ENCODE measurements around the gene FGGY.
"Not testable (repeated sequence)": the region's sequence is repeated elsewhere in the genome, so short reads cannot be mapped to it uniquely, and the experiment has no call there.

The FGGY gene

DNA sequence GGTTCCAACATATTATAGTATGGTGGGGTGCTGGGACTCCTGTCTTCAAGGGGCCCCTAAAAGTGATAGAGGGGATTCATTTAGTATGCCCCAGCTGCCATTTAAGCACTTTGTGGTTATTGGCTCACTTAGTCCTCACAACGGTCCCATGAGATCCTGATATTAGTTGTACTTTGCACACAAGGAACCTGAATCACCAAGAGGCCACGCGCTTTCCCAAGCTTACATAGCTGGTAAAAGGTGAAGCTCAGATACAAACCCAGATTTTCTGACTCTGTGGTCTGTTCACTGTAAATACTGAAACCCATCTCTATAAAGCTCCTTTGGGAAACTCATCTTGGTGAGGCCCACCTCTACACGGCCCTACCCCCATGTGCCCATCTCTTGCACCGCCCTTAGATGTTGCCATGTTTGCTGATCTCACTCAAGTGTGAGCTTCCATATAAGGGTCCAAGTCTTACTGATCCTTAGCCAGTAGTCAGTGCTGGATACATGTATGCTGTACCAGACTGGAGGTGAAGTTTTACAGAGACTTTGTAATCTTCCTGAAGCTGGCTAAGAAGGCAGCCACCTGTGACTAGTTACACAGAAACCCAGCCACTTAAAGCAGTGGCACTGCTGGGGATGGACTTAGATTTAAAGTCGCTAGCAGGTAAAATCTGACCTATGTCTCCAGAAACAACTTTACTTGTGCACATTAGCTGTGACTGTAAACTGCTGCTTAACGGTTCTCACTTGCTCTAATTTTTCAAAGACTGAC, 393.5 kb downstream of the FGGY start:
- no peak for DNase-seq

DNA sequence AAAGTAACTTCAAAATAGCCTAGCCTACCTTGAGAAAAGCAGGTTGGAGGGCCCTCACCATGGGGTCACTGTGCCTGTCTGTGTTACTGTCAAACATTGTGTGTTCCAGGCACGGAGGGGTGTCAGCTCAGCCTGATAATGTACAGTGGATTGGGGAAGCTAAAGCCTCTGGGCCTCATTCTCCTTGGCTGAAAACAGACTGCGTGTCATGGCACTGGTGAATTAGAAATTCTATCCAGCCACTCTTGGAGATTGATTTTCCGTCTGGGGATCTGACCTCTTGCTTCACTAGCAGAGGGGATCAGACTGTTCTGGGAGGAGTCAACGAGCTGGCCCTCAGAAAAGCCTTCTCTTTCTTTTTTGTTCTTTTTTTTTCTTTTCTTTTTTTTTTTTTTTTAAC, 394.4 kb downstream of the FGGY start:
- no peak for DNase-seq

DNA sequence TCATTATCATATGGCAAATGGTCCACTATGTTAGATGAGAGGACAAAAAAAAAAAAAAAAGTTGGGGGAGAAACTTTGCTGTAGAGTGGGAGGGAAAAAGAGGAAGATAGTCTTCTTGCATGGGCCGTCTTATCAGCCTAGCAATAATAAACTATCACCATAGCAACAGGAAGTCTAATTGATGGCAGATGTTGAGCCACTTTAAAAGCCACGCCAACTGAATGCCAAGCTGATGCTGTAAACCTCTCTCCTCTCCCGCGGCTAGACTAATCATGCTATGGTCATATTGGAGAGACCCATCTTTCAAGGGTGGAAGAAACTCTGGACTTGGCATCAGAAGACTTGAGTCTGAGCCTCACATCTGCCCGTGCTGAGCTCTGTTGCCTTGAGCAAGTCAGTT, 395.7 kb downstream of the FGGY start:
- DNase-seq = peak; percentile 46

DNA sequence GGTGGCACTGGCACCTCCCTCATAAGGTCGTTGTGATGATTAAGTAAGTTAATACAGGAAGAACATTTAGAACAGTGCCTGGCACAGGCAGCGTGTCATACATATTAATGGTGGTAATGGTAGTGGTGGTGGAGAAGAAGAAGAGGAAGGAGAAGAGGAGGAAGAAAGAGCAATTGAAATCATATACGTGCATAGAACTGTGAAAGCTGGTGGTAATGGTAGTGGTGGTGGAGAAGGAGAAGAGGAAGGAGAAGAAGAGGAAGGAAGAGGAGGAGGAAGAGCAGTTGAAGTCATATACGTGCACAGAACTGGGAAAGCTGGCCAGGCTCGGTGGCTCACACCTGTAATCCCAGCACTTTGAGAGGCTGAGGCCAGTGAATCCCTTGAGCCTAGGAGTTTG, 396.5 kb downstream of the FGGY start:
- no peak for DNase-seq

DNA sequence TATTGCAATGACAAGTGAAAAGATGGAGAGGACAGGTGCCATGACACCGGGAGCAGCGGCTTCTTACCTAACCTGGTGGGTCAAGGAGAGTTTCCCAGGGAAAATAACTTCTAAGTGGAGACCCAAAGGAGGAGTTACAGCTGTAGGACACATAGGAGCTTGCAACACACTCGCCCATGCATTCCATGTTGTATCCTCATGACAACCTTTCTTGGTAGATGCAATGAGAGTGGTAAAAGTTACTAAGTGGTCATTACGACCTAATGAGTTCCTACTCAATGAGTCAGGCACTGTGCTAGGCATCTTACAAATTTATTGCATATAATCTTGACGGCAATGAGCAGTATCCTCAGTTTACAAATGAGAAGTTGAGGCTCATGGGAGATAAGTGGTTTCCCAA, 398.4 kb downstream of the FGGY start:
- peak; percentile 41 for DNase-seq

DNA sequence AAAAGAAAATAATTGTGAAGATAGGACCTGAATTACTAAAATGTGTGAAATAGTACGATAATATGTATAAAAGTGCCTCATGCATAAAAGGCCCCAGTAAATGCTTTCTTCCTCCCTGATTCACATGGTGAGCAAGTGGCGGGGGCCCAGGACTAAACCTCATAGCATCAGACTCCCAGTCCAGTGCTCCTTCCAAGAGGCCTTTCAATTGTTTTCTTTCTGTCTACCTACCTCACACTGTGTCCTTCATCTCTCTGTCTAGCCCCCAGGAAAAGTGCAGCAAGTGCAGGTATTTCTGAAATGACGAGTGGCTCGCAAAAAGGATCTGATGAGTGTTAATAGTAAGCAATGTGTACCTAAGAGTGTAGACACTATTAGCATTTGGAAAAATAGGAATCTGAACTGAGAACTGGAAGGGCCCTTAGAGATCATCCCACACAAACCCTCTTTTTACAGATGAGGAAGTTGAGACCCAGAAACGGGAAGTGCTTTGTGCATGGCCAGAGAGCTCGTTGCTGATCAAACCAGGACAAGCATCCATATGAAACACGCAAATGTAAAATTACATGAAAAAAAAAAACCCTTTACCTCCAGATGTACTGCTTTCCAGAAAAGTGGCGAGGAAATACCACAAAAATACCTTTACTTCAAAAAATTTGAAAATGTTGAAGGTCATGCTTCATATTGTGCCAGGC, 399.7 kb downstream of the FGGY start:
- DNase-seq = no peak

DNA sequence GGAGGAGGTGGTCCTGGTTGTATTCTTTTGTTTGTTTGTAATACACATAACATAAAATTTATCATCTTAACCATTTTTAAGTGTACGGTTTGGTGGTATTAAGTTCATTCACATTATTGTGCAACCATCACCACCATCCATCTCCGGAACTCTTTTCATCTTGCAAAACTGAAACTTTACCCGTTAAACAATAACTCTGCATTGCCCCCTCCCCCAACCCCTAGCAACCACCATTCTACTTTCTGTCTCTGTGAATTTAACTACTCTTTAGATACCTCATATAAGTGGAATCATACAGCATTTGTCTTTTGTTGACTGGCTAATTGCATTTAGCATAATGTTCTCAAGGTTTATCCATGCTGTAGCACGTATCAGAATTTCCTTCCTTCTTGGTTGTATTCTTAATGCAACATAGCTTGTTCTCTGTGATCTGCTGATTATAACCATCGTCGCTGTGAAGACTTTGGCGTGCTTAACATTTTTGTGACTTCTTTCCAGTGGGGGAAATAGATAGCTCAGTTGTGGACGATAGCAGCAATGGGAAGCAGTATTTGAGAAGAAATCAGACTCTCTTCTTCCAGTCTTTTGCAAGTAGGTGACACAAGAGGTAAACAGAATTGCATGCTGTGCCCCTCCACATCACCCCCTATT, 400.4 kb downstream of the FGGY start:
- no peak for DNase-seq

DNA sequence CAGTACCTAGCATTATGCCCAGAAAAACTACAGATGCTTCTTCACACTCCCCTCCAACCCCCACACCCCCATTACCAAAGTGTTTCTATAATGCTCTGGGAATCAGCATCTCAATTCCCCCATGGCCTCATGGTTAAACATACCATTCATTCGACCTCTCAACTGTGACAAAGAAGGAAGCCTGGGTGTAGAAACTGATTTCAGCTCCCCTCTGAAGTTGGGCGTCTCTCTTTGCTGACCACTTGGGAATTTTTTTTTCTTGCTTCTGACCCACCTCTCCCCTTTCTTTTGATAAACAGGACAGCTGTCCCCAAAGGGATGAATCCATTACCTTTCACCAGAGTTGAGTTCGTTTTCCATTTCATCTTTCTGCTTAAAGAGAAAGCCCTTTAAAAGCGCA, 401.5 kb downstream of the FGGY start:
- DNase-seq = no peak

DNA sequence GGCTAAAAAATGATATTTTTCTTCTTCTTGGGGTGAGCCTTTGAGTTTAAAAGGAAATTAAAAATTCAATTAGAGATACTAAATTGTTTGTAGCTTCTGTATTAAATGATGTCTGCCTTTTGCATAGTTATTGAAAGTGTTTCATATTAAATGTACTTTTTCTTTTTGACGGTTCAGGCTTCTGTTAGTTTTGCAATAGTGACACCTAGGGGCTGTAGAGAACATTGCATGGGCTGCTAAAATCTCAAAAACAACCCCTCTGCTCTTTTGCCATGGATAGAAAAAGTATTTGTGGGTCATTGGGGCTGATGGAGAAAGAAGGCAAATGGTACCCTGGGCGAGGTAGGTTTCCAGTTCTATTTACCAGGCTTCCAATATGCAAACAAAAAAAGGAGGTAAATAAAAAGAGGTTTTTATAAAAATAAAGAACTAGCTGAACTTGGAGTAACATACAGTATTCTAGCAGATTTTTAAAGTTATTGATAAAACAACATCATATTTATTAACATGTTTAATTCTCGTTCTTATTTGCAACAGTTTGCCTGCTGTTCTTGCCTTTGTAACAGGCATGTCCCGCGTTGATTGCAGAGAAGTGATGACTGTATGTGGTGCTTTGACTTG, 402.4 kb downstream of the FGGY start:
- DNase-seq = no peak

DNA sequence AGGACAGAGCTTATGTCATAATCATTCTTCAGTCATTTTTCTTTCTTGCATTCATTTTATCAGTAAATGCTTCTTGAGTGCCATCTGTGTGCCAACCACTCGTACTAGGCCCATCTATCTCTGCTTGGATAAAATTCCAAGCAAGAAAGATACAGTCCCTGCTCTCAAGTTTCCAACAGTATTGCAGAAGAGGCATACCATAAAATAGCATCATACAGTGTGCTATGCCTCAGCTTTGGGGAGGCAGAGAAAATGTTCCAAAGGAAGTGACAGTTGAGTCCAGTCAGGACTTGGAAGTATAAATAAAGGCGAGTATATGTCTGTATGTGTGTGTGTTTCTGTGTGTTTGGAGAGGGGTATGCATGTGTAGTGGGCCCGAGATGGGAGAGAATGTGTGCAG, 404.5 kb downstream of the FGGY start:
- DNase-seq = peak; percentile 49

DNA sequence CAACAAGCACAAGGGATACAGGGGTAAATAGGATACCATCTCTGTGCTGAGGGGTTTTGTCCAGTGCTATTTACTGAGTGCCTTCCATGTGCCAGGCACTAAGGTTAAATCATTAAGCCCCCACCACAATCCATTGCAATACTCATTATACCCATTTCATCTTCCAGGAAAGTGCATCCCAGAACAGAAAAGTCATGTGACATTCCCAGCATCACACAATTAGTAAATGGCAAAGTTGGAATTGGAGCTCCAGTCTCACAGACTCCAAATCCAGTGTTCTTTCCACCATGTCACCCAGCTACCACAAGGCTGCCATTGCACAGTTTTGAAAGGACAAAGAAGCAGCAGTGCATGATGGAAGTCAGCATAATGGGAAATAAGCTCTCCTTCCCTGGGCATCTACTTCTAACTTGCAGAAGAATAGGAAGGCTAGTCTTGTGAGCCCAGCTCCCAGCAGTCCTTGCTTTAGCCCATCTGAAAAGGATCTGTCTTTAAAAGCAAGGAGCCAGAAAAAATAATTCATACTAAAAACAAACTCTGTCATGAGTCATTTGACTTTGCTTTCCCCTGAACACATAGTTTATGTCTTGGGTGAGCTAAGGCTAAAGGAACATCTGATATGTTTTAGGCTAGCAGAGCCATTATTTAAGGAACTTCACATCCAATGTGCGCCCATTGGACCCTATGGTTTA, 406.5 kb downstream of the FGGY start:
- DNase-seq = peak; percentile 21

DNA sequence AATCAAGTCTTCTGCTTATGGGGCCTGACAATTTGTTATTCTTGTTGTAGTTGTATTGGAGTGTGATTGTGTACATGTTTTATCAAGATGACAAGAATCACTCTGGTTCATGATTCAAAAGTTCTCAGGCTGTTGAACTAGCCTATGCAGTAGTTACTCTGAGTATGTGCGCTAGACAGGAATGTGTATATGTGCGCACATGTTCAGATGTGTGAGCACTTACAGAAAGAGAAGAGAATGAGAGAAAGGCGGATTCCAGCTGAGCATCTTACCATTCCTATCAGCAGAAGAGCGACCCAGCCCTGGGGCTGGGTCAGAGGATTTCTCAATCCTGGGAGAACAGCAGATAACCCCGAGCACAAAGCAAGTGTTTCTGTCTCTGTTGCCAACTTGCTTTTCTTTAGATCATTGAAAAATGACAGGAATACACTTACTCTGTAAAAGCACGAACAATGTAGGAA, 407.1 kb downstream of the FGGY start:
- DNase-seq = peak; percentile 71

DNA sequence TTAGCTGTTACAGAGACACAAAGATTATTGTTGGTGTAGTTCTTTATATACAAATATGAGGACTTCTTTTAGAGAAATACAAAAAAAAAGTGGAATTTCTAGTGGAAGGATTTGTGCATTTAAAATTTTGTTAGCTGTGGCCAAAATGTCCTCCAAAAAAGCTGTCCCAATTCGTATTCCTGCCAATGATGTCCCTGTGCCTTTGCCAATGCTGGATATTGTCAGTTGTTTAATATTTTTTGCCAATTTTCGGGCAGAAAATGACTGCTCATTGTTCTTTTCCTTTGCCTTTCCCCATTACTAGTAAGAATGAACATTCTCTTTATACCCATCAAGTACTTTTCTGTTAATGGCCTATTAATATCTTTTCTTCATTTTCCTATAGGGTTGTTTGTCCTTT, 407.8 kb downstream of the FGGY start:
- DNase-seq = no peak

DNA sequence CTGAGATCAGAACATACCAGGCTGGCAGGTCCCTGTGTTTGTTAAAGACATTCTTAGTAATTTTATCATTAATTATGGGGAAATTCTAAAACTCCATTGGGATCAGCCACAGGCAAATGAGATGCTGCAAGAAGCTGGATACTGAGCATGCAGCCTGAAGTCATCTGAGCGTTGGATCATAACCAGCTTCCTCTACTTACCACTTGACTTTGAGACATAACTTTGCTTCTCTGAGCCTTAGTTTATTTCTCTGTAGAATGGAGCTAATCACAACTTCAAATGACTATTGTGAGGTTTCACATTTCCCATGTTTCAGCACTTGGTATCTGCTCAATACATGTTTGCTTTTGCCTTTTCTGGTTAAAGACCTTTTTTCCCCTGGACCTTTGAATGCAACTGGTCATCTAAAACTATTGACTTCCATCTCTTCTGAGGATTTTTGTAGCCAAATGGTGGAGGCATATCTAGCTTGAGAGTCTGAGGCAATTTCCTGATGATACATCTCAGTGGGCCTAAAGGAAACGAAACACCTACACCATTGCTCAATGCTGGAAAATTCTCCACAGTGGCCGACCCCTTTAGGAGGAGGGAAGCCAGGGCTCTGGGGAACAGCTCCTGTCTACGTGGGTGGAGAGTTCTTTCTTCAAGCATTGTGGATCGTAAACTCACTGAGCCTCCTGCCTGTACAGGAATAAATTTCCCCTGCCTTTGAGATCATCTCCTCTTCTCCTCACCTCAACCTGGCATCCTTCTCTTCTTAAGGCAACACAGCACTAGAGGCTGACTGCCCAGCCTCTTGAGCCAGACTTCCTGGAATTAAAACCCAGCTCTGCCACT, 408.8 kb downstream of the FGGY start:
- DNase-seq = peak; percentile 77

DNA sequence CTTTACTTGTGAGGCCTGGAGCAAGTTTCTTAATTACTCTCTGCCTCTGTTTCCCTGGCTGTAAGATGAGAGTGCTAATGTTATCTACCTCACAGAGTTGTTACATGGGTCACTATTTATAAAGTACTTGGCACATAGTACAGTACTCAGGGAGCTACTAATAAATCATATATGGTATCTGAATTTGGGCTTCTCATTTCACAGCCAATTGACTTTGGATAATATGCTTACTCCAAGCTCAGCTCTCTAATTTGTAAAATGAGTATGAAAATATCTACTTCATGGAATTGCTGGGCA, 409.4 kb downstream of the FGGY start:
- DNase-seq = no peak

DNA sequence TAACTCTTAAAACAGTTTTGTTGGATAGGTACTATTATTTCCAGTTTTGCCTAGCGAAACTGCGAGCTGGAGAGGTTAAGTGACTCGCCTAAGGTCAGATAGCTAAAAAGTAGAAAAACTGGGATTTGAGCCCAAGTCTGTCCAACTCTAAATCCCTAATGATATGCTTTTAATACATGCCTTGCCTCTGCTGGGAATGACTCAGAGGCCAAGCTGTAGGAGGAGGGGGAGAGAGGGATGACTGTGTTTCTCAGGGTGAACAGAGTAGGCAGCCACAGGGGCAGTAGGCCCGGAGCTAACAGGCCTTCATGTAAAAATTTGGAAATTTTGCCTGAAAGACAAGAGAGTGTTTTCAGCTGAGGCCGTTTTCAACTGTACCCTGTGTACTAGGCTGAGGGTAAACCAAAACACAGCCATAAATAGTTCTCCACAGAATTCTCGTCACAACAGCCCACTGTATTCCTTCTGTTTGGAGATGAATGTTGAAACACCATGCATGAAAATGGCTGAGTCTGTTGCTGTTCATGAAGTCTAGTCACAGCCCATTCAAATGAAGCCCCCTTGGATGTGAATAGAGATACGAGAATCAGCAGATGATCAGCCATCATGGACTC, 410.4 kb downstream of the FGGY start:
- peak; percentile 82 for DNase-seq

DNA sequence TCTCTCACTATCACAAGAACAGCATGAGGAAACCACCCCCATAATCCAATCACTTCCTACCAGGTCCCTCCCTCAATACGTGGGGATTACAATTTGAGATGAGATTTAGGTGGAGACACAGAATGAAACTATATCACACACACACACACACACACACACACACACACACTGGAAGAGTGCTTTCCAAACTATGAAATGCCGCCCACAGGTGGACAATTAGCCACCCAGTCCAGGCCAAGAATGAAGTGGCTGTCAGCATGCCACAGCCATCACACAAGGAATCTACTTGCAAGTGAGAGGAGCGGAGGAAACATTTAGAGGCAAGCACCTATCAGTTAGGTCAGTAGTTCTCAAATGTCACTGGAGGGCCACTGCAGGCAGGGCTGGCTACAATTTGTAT, 412.4 kb downstream of the FGGY start:
- DNase-seq = no peak

DNA sequence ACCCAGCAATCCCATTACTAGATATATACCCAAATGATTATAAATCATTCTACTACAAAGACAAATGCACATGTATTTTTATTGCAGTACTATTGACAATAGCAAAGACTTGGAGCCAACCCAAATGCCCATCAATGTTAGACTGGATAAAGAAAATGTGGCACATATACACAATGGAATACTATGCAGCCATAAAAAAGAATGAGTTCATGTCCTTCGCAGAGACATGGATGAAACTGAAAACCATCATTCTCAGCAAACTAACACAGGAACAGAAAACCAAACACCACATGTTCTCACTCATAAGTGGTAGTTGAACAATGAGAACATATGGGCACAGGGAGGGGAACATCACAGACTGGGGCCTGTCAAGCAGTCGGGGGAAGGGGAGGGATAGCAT, 414.0 kb downstream of the FGGY start:
- DNase-seq = not testable (repeated sequence)

DNA sequence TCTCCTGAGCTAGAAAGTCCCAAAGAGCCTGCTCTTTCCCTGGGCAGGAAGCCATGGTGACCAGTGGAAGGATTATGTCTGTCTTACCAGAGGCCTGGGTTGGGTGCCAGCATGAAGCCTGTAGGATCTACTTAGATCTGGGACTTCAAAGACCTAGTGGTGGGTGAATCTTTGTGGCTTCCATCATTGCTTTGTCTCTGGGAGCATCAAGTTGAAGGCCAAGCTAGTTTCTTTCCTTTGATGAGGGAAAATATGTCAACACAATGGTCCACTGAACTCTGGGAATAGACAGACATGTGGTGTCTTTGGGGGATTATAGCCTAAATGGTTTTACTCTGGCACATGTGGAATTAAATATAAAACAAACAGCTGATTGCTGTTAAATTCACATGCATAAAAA, 417.3 kb downstream of the FGGY start:
- no peak for DNase-seq

DNA sequence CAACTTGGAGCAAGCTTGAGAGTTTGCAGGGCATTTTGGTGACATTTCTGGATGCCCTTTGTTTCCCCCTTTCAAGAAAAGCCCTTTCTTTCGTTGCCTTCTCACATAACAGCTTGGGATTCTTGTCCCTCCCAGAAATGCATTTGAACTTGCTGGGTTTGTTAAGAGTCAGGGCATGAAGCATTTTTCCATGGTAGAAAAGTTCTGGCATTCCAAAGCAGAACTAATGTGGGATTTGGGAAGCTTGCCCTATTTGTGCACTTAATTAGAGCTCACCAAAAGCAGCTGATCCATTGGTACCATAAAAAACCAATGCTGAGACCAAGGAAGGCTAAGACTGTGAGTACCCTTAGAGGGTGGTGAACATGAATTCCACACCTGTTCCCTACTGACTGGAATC, 418.1 kb downstream of the FGGY start:
- DNase-seq = no peak

DNA sequence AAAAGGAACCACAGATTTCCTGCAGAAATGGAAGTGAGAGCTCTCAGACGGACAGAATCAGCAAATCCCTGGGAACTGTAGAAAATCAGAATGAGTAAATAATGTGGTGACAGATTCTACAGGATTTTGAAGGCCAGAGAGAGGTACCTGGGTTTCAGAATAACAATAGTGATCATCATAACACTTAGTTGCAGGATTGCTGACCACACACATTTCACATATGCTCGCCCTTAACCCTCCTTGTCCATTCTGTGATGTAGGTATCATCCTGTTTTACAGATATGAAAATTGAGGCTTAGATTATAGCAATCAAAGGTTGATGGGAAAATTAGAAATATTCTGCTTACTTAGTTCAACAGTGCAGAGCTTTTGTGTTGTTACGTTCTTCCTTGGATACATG, 419.9 kb downstream of the FGGY start:
- no peak for DNase-seq
